Skeletal muscle cell (primary cell): ENCODE results near the gene EDARADD.
"Not testable (repeated sequence)": the region's sequence is repeated elsewhere in the genome, so short reads cannot be mapped to it uniquely, and the experiment has no call there.

ENCODE experiments used
- DNase-seq: peaks from one replicate; pipeline ENCODE4 v3.0.0-alpha.2; 2010; ENCODE audit warnings: low read depth
- H3K4me3 ChIP-seq: 2 replicates; pipeline ENCODE4 v1.5.1; 2011; ENCODE audit warnings: low read depth, mild to moderate bottlenecking, control low read depth, low read length, moderate library complexity

Gene EDARADD

GRCh38 chr1:236393681-236394481 is at the start of gene EDARADD:
Gene EDARADD (plus strand): TSS chr1:236394286. CDS start chr1:236394445, 159 bp downstream.
- H3K4me3 ChIP-seq, result peak within 1 kb of the TSS; percentile 60
- no peak for DNase-seq

- no peak for DNase-seq
- no peak overlapping the region for H3K4me3 ChIP-seq
These were observed 48.4 kb upstream of the EDARADD start for GRCh38 chr1:236345728-236346127.

GRCh38 chr1:236348071-236348470 is 46.0 kb upstream of the EDARADD start:
- no peak for DNase-seq
- no peak overlapping the region for H3K4me3 ChIP-seq

- DNase-seq, result no peak
- H3K4me3 ChIP-seq, result no peak overlapping the region
These were observed 43.8 kb upstream of the EDARADD start for GRCh38 chr1:236350308-236350707.

GRCh38 chr1:236351875-236352573 is 42.1 kb upstream of the EDARADD start:
- H3K4me3 ChIP-seq, result no peak overlapping the region
- DNase-seq, result no peak

GRCh38 chr1:236352747-236353146 is 41.3 kb upstream of the EDARADD start:
- DNase-seq, H3K4me3 ChIP-seq: not testable (repeated sequence)

- no peak overlapping the region for H3K4me3 ChIP-seq
- DNase-seq, result no peak
These were observed 40.3 kb upstream of the EDARADD start for GRCh38 chr1:236353813-236354212.

GRCh38 chr1:236354330-236355147 is 39.5 kb upstream of the EDARADD start:
- H3K4me3 ChIP-seq, result no peak overlapping the region
- DNase-seq, result no peak

- DNase-seq, result no peak
- no peak overlapping the region for H3K4me3 ChIP-seq
These were observed 37.9 kb upstream of the EDARADD start for GRCh38 chr1:236356141-236356540.

GRCh38 chr1:236361909-236362590 is 32.0 kb upstream of the EDARADD start:
- no peak for DNase-seq
- H3K4me3 ChIP-seq, result no peak overlapping the region

- no peak for DNase-seq
These were observed 30.8 kb upstream of the EDARADD start for GRCh38 chr1:236363237-236363636.

GRCh38 chr1:236365999-236366570 is 28.0 kb upstream of the EDARADD start:
- no peak overlapping the region for H3K4me3 ChIP-seq
- DNase-seq, result no peak

More at GRCh38 chr1:236363237-236363636, 30.8 kb upstream of the EDARADD start:
- no peak overlapping the region for H3K4me3 ChIP-seq

- not testable (repeated sequence) for H3K4me3 ChIP-seq, DNase-seq
These were observed 27.4 kb upstream of the EDARADD start for GRCh38 chr1:236366681-236367080.

GRCh38 chr1:236370420-236370819 is 23.7 kb upstream of the EDARADD start:
- no peak for DNase-seq

GRCh38 chr1:236371083-236371482 is 23.0 kb upstream of the EDARADD start:
- no peak for DNase-seq

More at GRCh38 chr1:236370420-236370819, 23.7 kb upstream of the EDARADD start:
- no peak overlapping the region for H3K4me3 ChIP-seq

GRCh38 chr1:236377832-236378535 is 16.1 kb upstream of the EDARADD start:
- H3K4me3 ChIP-seq, result no peak overlapping the region
- no peak for DNase-seq

More at GRCh38 chr1:236371083-236371482, 23.0 kb upstream of the EDARADD start:
- H3K4me3 ChIP-seq, result no peak overlapping the region

GRCh38 chr1:236381565-236382158 is 12.4 kb upstream of the EDARADD start:
- no peak overlapping the region for H3K4me3 ChIP-seq
- DNase-seq, result no peak

GRCh38 chr1:236388332-236388731 is 5.8 kb upstream of the EDARADD start:
- DNase-seq, result no peak
- H3K4me3 ChIP-seq, result no peak overlapping the region
